GM19438 (cell line): ENCODE measurements around the gene SNAPIN.
"Not testable (repeated sequence)": the region's sequence is repeated elsewhere in the genome, so short reads cannot be mapped to it uniquely, and the experiment has no call there.

Source experiments
- ATAC-seq: cut with Tn5 transposase; IDR thresholded peaks from one replicate; pipeline ENCODE4 v1.9.1; 2021; ENCODE audit warnings: low read depth; ENCODE audit not compliant: unreplicated experiment

SNAPIN gene

GRCh38 chr1:153643816-153644215 lies 14.7 kb upstream of the SNAPIN start:
- no peak for ATAC-seq

DNA sequence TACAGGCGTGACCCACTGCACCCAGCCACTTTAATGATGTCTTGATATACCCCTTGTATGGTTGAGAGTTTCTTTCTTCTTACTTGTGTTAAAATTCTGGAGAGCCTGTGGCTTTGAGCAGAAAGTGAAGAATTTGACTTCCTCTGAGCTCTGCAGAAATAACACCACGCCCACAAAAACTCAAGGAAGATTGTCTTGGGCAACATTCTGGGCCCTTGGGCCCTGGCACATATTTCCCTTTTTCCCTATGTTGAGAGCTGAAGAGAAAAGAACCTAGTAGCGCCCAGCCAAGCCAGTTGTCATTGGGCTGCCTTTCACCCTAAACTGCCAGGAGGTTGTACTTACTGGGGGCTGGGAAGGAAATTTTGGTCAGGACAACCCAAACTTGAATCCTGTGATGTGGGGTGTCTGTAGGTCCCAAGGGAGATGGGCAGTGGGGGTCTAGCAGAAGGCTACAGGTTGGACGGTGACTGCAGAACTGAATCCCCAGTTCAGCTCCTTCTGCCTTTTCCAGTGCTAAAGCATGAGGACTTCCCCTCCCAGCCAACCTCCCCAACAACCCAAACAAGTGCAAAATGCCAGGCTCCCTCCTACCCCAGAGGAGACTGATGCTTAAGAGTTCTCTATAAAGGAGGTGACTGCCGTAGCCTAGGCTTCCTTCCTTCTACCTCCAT lies 11.7 kb upstream of the SNAPIN start:
- ATAC-seq: no peak

GRCh38 chr1:153647346-153647714 lies 11.2 kb upstream of the SNAPIN start:
- ATAC-seq: no peak

DNA sequence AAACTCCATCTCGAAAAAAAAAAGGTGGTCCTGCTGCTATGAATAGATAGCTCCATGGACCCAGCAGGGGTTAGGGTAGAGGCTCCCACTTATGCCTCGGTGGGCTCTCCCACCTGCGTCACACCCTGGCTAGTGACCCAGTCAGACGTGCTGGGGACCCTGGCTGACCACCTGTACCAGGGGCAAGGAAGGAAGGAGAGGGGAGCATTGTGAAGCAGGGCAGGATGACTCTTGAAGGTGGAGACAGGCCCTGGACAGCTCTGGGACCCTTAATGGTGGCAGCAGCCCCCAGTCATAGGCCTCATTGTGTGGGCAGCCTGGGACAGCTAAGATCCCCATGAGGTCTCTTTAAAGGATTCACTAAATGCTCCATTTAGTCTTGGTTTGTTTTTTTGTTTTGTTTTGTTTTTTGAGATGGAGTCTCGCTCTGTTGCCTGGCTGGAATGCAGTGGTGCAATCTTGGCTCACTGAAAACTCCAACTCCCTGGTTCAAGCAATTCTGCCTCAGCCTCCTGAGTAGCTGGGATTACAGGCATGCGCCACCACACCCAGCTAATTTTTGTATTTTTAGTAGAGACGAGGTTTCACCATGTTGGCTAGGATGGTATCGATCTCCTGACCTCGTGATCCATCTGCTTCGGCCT lies 10.4 kb upstream of the SNAPIN start:
- ATAC-seq: no peak

GRCh38 chr1:153649137-153649862 lies 9.2 kb upstream of the SNAPIN start:
- ATAC-seq: no peak

DNA sequence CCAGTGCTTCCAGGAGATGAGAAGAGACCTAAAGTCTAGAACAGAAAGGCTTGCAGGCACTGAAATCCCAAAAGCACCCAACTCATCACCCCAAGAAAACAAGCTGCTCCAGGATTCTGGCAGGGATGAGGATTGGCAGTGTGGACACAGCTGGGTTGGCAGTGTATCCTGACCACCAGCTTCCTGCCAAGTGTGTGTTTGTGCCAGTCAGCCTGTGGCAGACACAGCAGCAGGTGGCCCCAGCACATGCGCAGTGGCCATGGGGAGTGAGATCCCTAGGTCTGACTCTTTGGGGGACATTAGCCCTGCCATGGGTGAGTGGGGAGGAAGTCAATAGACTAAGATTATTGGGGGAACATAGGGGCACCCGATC lies 8.7 kb upstream of the SNAPIN start:
- no peak for ATAC-seq

DNA sequence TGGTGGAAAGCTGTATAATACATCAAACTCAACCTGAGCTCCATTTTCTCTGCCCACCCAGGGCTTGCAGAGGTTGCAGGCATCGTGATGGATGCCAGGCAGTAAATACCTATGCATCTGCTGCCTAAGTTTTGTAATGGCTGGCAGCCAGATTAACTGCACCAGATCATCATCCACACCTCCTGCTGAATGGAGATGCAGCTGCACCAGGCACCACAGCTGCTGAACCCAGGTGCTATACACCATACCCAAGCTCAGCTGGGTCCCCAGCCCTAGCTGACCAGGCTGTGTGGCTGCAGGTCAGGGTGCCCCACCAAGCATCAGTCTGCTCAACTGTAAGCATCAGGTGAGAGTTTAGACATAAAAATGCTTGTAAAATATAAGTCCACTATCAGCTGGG lies 6.7 kb upstream of the SNAPIN start:
- ATAC-seq: no peak

- ATAC-seq: no peak
These were observed 5.5 kb upstream of the SNAPIN start for GRCh38 chr1:153652805-153653500.

DNA sequence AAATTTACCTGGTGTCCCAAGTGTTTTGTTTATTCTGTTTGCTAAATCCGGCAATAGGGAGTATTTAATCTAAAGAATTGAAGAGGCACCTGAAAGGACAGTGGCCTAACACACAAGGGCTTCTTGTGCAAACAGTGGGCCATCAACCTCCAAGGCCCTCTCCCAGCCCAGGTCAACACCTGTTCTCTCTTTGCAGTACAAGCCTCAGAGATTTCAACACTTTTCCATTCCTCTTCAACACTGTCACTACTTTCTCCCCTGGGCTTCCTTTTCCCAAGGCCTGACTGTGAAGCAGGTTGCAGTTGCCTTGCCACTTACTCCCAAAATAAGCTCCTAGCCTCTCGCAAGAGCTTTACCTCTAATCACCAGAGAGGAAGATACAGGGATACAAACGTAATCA lies 3.2 kb upstream of the SNAPIN start:
- no peak for ATAC-seq

DNA sequence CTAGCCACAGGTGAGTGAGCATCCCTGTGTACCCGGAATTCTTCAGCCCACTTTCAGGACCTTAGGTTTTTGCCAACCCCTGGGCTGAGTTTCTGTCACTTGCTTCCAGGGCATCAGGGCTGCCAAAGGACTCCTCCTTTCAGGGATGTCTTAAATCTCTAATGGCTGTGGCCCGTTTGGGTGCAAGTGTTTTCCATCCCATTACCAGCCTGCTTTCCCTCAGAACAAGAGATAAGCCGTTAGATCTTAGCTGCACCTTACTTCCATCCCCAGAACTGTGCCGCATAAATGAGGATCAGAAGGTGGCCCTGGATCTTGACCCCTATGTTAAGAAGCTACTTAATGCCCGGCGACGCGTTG lies 652 bp downstream of the SNAPIN start:
- no peak for ATAC-seq

- no peak for ATAC-seq
These were observed 1.2 kb downstream of the SNAPIN start for GRCh38 chr1:153659656-153660055.

GRCh38 chr1:153661111-153661708 lies 2.7 kb downstream of the SNAPIN start:
- no peak for ATAC-seq

GRCh38 chr1:153662269-153662668 lies 3.8 kb downstream of the SNAPIN start:
- ATAC-seq: no peak

GRCh38 chr1:153663211-153663610 lies 4.7 kb downstream of the SNAPIN start:
- ATAC-seq: no peak

GRCh38 chr1:153667439-153667838 lies 8.9 kb downstream of the SNAPIN start:
- no peak for ATAC-seq

DNA sequence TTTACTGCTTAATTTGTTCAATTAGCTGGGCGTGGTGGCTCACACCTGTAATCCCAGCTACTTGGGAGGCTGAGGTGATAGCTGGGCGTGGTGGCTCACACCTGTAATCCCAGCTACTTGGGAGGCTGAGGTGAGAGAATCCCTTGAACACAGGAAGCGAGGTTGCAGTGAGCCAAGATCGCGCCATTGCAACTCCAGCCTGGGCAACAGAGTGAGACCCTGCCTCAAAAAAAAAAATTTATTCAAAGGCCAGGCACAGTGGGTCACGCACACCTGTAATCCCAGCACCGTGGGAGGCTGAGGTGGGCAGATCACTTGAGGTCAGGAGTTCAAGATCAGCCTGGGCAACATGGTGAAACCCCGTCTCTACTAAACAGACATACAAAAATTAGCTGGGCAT lies 10.2 kb downstream of the SNAPIN start:
- ATAC-seq: not testable (repeated sequence)

- ATAC-seq: no peak
These were observed 11.1 kb downstream of the SNAPIN start for GRCh38 chr1:153669606-153670005.

GRCh38 chr1:153670257-153670858 lies 11.9 kb downstream of the SNAPIN start:
- no peak for ATAC-seq

DNA sequence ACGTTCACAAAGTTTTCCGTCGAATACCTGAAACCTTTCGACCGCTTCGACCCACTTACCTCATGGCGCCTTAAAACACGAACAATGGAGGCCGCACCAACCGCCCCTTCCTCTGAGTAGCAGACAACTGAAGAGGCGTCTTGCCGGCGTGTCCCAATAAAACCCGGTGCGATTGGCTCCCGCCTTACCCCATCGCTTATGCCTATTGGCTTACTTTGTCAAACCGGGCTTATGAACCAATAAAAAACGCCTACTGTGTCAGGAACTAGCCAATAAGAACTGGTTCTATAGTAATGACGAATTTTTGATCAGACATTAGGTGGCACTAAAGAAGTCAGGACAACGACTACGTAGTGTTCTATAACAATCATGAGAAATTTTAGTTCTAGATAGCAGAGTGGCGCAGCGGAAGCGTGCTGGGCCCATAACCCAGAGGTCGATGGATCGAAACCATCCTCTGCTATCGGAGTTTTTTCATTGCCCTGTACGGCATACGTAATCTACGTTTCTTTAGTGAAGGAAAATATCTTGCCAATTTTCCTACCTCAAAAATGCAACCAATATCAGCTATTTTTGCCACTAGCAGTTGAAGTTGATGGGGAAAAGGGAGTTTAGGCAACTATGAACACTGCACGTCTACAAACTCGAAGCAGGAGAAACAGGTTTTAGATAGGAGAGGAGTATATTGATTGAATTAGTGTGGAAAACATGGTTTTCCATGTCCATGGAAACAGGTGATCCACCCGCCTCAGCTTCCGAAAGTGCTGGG lies 12.5 kb downstream of the SNAPIN start, which contains the start of gene ILF2:
ILF2 (minus strand) TSS at position 135 of the 769 bp plus-strand sequence; CDS start at position 64, 71 bp downstream.
- peak; percentile 87 for ATAC-seq
